HEK293T (cell line): ENCODE data around the gene APOA4.

ENCODE experiments used
- CTCF ChIA-PET: fragments of 350-600 bp; formaldehyde crosslinking; extraction: SDS; loops from one replicate; lab custom pipeline; 2021; ENCODE audit warnings: antibody characterized with exemption, inconsistent platforms; lab: Yijun Ruan, JAX
- POLR2A ChIA-PET: fragments of 350-600 bp; formaldehyde crosslinking; extraction: SDS; loops from one replicate; lab custom pipeline; 2020; ENCODE audit warnings: antibody characterized with exemption, inconsistent platforms; lab: Yijun Ruan, JAX
- DNase-seq: peaks from one replicate; pipeline ENCODE4 v3.0.0; 2012; ENCODE audit warnings: mixed read lengths; ENCODE audit errors: extremely low spot score
- ARNT ChIP-seq: fragments of 450-650 bp; IDR thresholded peaks from 2 replicates; pipeline ENCODE4 v1.6.1; 2017; ENCODE audit warnings: mild to moderate bottlenecking
- BHLHE40 ChIP-seq: fragments of 450-650 bp; IDR thresholded peaks from 2 replicates; pipeline ENCODE4 v1.6.1; 2016; ENCODE audit warnings: mild to moderate bottlenecking, moderate library complexity, borderline replicate concordance
- CTBP1 ChIP-seq: fragments of 450-650 bp; IDR thresholded peaks from 2 replicates; pipeline ENCODE4 v1.6.1; 2016; ENCODE audit warnings: borderline replicate concordance
- ELF4 ChIP-seq: fragments of 450-650 bp; IDR thresholded peaks from 2 replicates; pipeline ENCODE4 v1.6.1; 2017; ENCODE audit warnings: antibody characterized with exemption
- FOXA1 ChIP-seq: fragments of 450-650 bp; IDR thresholded peaks from 2 replicates; pipeline ENCODE4 v1.6.1; 2016; ENCODE audit warnings: mild to moderate bottlenecking
- FOXK2 ChIP-seq: fragments of 450-650 bp; IDR thresholded peaks from 2 replicates; pipeline ENCODE4 v1.6.1; 2016; ENCODE audit warnings: mild to moderate bottlenecking
- FOXM1 ChIP-seq: fragments of 450-650 bp; IDR thresholded peaks from 2 replicates; pipeline ENCODE4 v1.6.1; 2017; ENCODE audit warnings: mild to moderate bottlenecking, borderline replicate concordance
- HDGF ChIP-seq: fragments of 450-650 bp; IDR thresholded peaks from 2 replicates; pipeline ENCODE4 v1.6.1; 2017; ENCODE audit warnings: antibody characterized with exemption, borderline replicate concordance
- L3MBTL2 ChIP-seq: fragments of 450-650 bp; conservative IDR thresholded peaks from 2 replicates; pipeline ENCODE4 v1.6.1; 2016; ENCODE audit warnings: mild to moderate bottlenecking
- LEF1 ChIP-seq: fragments of 450-650 bp; IDR thresholded peaks from 2 replicates; pipeline ENCODE4 v1.6.1; 2017; ENCODE audit warnings: mild to moderate bottlenecking, borderline replicate concordance
- NFRKB ChIP-seq: fragments of 450-650 bp; IDR thresholded peaks from 2 replicates; pipeline ENCODE4 v1.6.1; 2016; ENCODE audit warnings: mild to moderate bottlenecking, moderate library complexity
- PKNOX1 ChIP-seq: fragments of 450-650 bp; IDR thresholded peaks from 2 replicates; pipeline ENCODE4 v1.6.1; 2016
- SP1 ChIP-seq: fragments of 450-650 bp; IDR thresholded peaks from 2 replicates; pipeline ENCODE4 v1.6.1; 2017
- SUZ12 ChIP-seq: fragments of 450-650 bp; IDR thresholded peaks from 2 replicates; pipeline ENCODE4 v1.6.1; 2016; ENCODE audit warnings: mild to moderate bottlenecking
- TARDBP ChIP-seq: fragments of 450-650 bp; IDR thresholded peaks from 2 replicates; pipeline ENCODE4 v1.6.1; 2016
- ZNF384 ChIP-seq: fragments of 450-650 bp; IDR thresholded peaks from 2 replicates; pipeline ENCODE4 v1.6.1; 2016

The APOA4 gene

GRCh38 chr11:116862185-116862584, 39.1 kb upstream of the APOA4 start:
- TF ChIP-seq ARNT (no peak), L3MBTL2 (no peak), SP1 (no peak), PKNOX1 (no peak), NFRKB (no peak), CTBP1 (no peak), FOXA1 (no peak), SUZ12 (no peak), ZNF384 (no peak), BHLHE40 (no peak), ELF4 (no peak), FOXK2 (no peak), LEF1 (no peak)
- no peak for DNase-seq
- ChIA-PET POLR2A (no interaction called here), CTCF (no interaction called here)

- no peak for DNase-seq
- ChIA-PET POLR2A (no interaction called here), CTCF (no interaction called here)
- TF ChIP-seq NFRKB (no peak), L3MBTL2 (no peak), FOXK2 (no peak), FOXA1 (no peak), BHLHE40 (no peak), FOXM1 (no peak), TARDBP (no peak), ZNF384 (no peak), ELF4 (no peak)
Observed at GRCh38 chr11:116861539-116861938, 38.4 kb upstream of the APOA4 start.

- CTCF ChIA-PET = interaction anchor here (0.7 kb wide), 1 partner anchor 29 kb away, joined by 4 read pairs; no protein-coding TSS in a partner anchor
Observed at GRCh38 chr11:116860303-116860702, 37.2 kb upstream of the APOA4 start.

GRCh38 chr11:116859175-116859574, 36.1 kb upstream of the APOA4 start:
- CTCF ChIA-PET = no interaction called here
- POLR2A ChIA-PET = no interaction called here
- no peak for DNase-seq
- no peak for TF ChIP-seq BHLHE40
- no peak for TF ChIP-seq SP1
- TF ChIP-seq CTBP1 = no peak
- TF ChIP-seq FOXA1 = no peak

More at GRCh38 chr11:116860303-116860702, 37.2 kb upstream of the APOA4 start:
- DNase-seq = no peak
- POLR2A ChIA-PET = no interaction called here
- TF ChIP-seq TARDBP (no peak), NFRKB (no peak), L3MBTL2 (no peak), SUZ12 (no peak), BHLHE40 (no peak), FOXM1 (no peak), ZNF384 (no peak), LEF1 (no peak), ARNT (no peak), FOXA1 (no peak), PKNOX1 (no peak), CTBP1 (no peak), HDGF (no peak)

GRCh38 chr11:116857936-116858335, 34.8 kb upstream of the APOA4 start:
- DNase-seq = no peak
- ChIA-PET CTCF (no interaction called here), POLR2A (no interaction called here)
- TF ChIP-seq FOXK2 = no peak
- no peak for TF ChIP-seq ELF4
- no peak for TF ChIP-seq ZNF384
- no peak for TF ChIP-seq SP1
- no peak for TF ChIP-seq NFRKB
- TF ChIP-seq FOXA1 = no peak

GRCh38 chr11:116857316-116857715, 34.2 kb upstream of the APOA4 start:
- DNase-seq = no peak
- POLR2A ChIA-PET = no interaction called here
- CTCF ChIA-PET = no interaction called here
- TF ChIP-seq FOXA1 = no peak
- TF ChIP-seq ELF4 = no peak
- TF ChIP-seq L3MBTL2 = no peak
- TF ChIP-seq LEF1 = no peak
- no peak for TF ChIP-seq SUZ12
- TF ChIP-seq BHLHE40 = no peak
- TF ChIP-seq PKNOX1 = no peak
- no peak for TF ChIP-seq SP1
- no peak for TF ChIP-seq ZNF384
- TF ChIP-seq NFRKB = no peak
- no peak for TF ChIP-seq FOXK2
- TF ChIP-seq TARDBP = no peak

GRCh38 chr11:116856423-116856822, 33.3 kb upstream of the APOA4 start:
- DNase-seq = no peak
- ChIA-PET CTCF (no interaction called here), POLR2A (no interaction called here)
- TF ChIP-seq CTBP1 = no peak
- TF ChIP-seq FOXK2 = no peak
- no peak for TF ChIP-seq PKNOX1
- TF ChIP-seq TARDBP = no peak
- no peak for TF ChIP-seq ELF4
- no peak for TF ChIP-seq SP1
- no peak for TF ChIP-seq ARNT
- TF ChIP-seq ZNF384 = no peak
